Right ventricle myocardium inferior (tissue), 1 donor: ENCODE measurements around the gene CFDP1. TPM values are rescaled to one million over a fixed set of nuclear protein-coding genes. Genes with fewer than 3 reads are reported as not detected.
A peak's percentile ranks its signal among the peaks of the same experiment; 100 is the strongest.
"Not testable (repeated sequence)": the region's sequence is repeated elsewhere in the genome, so short reads cannot be mapped to it uniquely, and the experiment has no call there.

ENCODE experiments used
- ATAC-seq: fragments of 200-7000 bp; cut with Tn5 transposase; one replicate; pipeline ENCODE4 v1.9.1; 2020; ENCODE audit warnings: mild to moderate bottlenecking, moderate library complexity
- DNase-seq: peaks from one replicate; pipeline ENCODE4 v3.0.0; 2021; ENCODE audit errors: missing footprints
- intact Hi-C: fragments of 100-400 bp; cut with DNase I; formaldehyde crosslinking; loops from one replicate; pipeline ENCODE4 v1.11.0; 2022
- long read RNA-seq: library from polyadenylated mRNA; unstranded; transcript quantifications from one replicate; pipeline ENCODE4 v2.0.0, GENCODE V29; 2021
- total RNA-seq: library from RNA; stranded (reverse); fragmentation: NEBNext Ultra II Directional; extraction: Animal tissue kit (Norgen Biotek cat#: 25700); gene quantifications from one replicate; pipeline ENCODE4 v1.2.1, GENCODE V29; 2021
- donor health status: DM: no; HTN: yes; CAD: no; lungs with severe emphysema.

CFDP1 gene
- total RNA-seq: 26.6 TPM
- long read RNA-seq, transcript CFDP1-201 (7 exons, 1,275 nt): major isoform, 16 of 17 reads
- long read RNA-seq, partial matches to known transcripts: 0 of 17 reads
- long read RNA-seq, other reads (novel, unspliced or antisense): 1 of 17 reads

- ATAC-seq (peak; percentile 98), DNase-seq (peak; percentile 98)
- intact Hi-C loops: loop anchor here (2.0 kb wide), 1 partner anchor 32 kb away; the partner anchor contains the start of gene TMEM170A
Observed at GRCh38 chr16:75432828-75433731, at the start of gene CFDP1. Gene CFDP1, minus strand, starts transcription at chr16:75433503. Its CDS starts 151 bp downstream, at chr16:75433352.

DNA sequence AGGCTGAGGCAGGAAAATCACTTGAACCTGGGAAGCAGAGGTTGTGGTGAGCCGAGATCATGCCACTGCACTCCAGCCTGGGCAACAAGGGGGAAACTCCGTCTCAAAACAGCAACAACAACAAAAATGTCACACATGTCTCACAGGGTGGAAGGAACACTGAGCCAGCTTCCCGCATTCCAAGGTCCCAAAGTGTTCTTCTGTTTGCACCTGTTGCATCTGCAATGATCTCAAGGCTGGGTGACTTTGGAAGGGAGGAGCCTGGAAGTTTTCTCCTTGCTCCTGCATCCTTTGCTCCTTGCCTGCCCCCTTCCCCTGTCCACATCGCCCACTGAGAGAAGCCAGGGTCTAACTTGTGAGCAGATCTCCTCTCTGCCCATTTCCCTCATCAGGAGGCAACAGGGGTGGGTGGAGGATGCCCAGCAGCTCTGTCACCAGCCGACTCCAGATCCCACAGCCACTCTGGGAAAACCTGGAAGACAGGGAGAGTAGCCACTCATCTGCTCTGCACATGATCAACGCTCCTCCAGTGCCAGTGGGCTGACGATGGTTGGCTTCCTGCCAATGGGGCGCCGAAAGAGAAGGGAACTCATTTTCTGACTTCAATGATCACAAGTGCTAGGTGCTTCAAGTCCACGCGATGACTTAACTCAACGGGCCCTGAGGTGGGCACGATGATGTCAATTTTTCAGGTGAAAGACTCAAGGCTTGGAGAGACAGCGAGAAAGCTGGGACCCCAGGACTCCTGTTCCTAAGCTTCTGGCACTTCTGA is 49.3 kb upstream of the CFDP1 start:
- intact Hi-C loops: no loop called here
- no peak for ATAC-seq

GRCh38 chr16:75481475-75481874 is 48.2 kb upstream of the CFDP1 start:
- intact Hi-C loops: no loop called here
- ATAC-seq (no peak), DNase-seq (no peak)

More for the DNA sequence above, 49.3 kb upstream of the CFDP1 start:
- DNase-seq: no peak

DNA sequence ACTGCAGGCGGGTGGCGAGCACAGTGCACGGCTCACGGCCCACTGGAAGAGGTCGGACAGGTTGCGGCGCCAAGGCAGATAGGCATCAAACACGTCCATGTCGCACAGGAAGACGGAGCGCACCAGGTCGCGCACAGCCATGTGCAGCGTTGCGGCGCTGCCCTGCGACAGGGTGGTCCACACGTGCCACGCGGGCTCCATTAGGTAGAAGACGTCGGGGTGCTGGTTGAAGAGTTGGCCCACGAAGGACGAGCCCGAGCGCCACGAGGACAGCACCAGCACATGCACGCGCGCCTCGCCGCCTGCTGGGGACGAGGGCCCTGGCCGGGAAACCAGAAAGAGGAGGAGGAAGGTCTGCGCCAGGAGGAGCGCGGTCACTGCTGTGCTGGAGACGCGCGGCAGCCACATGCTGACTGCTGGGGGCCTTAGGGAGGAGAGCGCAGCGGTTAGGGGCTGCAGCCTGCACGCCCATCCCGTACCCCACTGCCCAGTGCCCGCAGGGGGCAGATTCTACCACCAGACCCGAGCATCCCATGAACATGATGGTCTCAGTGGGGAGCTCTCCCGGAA is 46.2 kb upstream of the CFDP1 start:
- intact Hi-C loops: no loop called here
- no peak for DNase-seq
- ATAC-seq: no peak

GRCh38 chr16:75478480-75479345 is 45.4 kb upstream of the CFDP1 start:
- intact Hi-C loops: no loop called here
- no peak for DNase-seq

GRCh38 chr16:75477680-75478473 is 44.6 kb upstream of the CFDP1 start:
- intact Hi-C loops: no loop called here
- ATAC-seq (no peak), DNase-seq (no peak)

More at GRCh38 chr16:75478480-75479345, 45.4 kb upstream of the CFDP1 start:
- ATAC-seq: no peak

DNA sequence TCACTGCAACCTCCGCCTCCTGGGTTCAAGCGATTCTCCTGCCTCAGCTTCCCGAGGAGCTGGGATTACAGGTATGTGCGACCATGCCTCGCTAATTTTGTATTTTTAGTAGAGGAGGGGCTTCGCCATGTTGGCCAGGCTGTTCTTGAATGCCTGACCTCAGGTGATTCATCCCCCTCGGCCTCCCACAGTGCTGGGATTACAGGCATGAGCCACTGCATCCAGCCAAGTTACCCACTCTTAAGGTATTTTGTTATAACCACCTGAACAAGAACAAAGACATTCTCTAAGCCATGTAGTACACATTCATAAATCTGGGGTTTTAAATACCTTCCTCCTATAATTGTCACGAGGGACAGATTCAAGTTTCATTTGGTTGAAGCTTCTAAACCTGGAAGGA is 43.5 kb upstream of the CFDP1 start:
- intact Hi-C loops: no loop called here
- DNase-seq (no peak), ATAC-seq (no peak)

GRCh38 chr16:75475420-75475847 is 42.1 kb upstream of the CFDP1 start:
- no peak for ATAC-seq
- DNase-seq: no peak
- intact Hi-C loops: no loop called here

DNA sequence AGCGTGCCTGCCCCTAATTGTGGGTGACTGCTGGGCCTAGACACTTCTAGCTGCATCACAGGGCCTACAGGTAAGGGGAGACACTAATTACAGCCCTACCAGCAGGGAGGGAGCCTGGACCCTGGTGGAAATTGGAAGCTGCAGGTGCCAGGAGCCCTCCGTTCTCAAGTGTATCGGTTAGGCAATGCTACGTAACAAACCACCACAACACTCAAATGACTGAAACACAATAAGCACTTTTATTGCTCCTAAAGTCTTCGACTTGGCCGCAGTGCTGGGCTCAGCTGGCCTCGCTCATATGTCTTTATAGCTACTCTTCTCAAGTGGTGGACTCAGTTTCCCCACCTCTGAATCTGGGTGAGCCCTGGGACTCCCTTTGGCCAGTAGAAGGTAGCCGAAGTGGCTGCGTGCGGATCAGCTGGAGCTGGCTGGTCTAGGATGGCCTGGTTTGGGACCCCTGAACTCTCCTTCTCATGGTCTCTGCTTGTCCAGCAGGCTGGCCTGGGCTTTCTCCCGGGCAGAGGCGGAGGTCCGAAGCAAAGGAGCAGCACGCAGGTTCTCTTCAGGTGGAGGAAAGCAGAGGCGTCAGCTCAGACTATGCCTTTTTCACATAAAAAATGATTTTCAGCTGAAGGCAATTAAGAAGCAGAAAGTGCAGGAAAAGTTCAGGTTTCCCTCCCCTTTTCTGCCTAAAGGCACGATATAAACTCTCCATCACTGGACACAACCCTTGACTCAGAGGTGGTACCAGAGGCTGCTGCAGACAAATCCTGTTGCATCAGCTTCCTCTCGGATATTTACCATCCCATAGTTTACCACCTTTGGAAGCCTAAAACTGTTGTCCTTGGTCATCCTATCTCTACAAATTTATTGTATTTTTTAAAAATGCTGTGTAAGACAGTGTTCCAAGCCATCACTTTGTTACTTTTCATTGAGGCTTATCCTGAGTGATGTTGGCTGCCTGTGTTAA is 39.9 kb upstream of the CFDP1 start:
- DNase-seq: no peak
- no peak for ATAC-seq
- intact Hi-C loops: loop anchor here (2.0 kb wide), 1 partner anchor 44 kb away; no protein-coding TSS in a partner anchor

DNA sequence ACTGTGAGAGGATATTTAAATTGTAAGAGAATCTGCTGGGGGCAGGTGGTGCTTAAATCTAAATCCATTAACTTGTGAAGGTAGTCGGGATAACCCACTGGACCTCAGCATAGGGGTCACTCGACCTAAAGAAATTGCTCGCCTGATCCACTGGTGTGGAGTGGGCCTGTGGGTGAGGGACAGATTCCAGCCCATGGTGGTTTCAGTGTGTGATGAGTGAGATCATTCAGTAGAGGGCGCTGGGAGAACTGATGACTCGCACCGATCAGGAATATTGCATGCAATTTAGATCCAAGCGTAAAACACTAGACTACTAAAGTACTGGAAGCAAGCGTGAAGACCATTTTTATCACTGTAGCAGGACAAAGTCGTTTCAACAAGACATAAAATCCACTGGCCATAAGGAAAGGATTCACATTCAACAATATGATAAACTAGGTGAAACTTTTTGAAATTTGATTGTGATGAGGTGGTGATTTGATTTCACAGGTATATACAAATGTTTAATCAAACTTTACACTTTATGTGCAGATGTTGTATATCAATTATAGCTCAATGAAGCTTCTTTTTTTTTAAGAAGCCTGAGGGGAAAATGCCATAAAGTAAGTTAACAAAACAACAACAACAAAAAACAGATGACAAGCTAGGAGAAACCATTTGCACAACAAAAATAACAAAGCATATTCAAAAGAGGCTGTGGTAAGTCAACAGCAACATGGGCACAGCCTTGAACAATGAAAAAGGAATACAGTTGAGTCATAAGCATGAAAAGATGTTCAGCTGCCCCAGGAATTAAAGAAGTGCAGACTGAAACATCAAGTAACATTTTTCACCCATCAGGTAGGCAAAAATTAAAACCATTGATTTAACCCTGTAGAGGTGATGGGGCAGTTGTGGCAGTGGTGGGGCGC is 38.7 kb upstream of the CFDP1 start:
- DNase-seq (no peak), ATAC-seq (peak; percentile 94)
- intact Hi-C loops: loop anchor here (1.0 to 2.0 kb wide), 3 partner anchors 45 to 292 kb away; no protein-coding TSS in a partner anchor

DNA sequence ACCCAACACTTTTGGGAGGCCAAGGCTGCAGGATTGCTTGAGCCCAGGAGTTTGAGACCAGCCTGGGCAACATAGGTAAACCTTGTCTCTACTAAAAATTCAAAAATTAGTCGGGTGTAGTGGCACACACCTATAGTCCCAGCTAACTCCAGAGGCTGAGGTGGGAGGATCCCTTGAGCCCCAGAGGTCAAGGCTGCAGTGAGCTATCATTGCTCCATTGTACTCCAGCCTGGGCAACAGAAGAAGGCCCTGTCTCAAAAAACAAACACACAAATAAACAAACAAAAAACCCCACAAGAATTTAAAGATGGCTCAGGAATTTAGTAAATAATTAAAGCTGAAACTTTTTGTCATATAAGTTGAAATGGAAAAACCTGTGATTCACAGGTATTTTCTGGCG is 33.5 kb upstream of the CFDP1 start:
- ATAC-seq (no peak), DNase-seq (no peak)
- intact Hi-C loops: no loop called here

GRCh38 chr16:75464122-75464918 is 31.0 kb upstream of the CFDP1 start, which contains the start of gene TMEM170A:
Gene TMEM170A, minus strand, starts transcription at chr16:75464689. Its CDS starts 89 bp downstream, at chr16:75464600.
- DNase-seq (peak; percentile 100), ATAC-seq (peak; percentile 97)
- intact Hi-C loops: loop anchor here (2.0 kb wide), 5 partner anchors 32 to 266 kb away; partner anchors contain the start of genes ADAT1 and CFDP1

DNA sequence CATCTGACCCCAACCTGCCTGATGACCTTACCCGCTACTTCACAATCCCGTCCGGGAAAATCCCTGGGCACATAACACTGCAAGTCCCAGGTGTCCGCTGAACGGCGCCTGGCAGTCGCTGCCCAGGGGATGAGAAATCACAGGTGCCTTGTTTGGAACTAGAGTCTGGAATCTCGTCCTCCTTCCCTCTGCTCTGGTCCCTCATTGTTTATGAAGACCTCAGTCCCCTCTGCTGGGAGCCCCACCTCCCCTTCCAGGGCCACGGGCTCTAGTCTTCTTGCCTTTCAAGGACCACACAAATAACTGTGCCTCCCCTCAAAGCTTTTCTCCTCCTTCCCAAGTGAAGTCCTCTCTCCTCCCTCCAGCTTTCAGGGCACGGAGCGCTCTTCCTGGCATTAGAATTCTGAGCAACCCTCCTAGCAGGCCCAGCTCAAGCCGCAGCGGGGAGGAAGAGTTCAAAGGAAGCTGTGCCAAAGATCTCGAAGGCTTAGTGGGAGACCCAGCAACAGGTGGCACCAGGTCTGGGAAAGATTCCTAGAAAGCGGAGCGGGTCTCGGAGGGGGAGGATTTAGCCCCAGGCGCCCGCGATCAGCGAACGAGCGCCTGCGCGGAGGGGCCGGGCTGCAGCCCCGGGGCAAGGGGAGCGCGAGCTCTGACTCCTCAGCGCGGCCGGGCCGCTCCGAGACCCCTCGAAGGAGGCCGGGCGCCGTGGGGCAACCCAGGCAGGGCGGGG is 30.3 kb upstream of the CFDP1 start:
- ATAC-seq: peak; percentile 9
- not testable (repeated sequence) for DNase-seq
- intact Hi-C loops: loop anchor here (2.0 kb wide), 5 partner anchors 31 to 265 kb away; partner anchors contain the start of genes ADAT1 and CFDP1
